MM.1S (cell line): Measurements from ENCODE around the gene SPEM1.

Source experiments
- CTCF ChIP-seq: fragments of 300-600 bp; sonication (generic); IDR thresholded peaks from 2 replicates; pipeline ENCODE4 v1.5.1; 2016; ENCODE audit warnings: antibody characterized with exemption, low read length, mixed read lengths
- EZH2 ChIP-seq: fragments of 300-600 bp; sonication (generic); optimal IDR thresholded peaks from 2 replicates; pipeline ENCODE3; 2017; ENCODE audit warnings: low read depth, mild to moderate bottlenecking, antibody characterized with exemption, low read length, mixed read lengths
- EZH2phosphoT487 ChIP-seq: fragments of 300-600 bp; sonication (generic); IDR thresholded peaks from 2 replicates; pipeline ENCODE4 v1.6.1; 2018; ENCODE audit warnings: antibody characterized with exemption, low read length

DNA sequence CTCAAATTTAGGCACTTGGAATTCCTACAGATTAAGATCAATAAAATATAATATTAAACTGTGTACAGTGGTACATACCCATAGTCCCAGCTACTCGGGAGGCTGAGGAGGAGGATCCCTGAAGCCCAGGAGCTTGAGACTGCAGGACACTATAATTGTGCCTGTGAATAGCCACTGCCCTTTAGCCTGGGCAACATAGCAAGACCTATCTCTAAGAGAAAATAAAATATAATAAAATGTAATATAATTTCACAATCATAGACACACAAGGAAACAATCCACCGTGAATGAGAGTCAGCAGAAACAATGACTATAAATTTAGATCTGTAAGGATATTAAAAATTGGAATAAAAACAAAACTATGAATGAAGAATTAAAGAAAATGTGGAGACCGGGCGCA lies 49.3 kb upstream of the SPEM1 start:
- TF ChIP-seq CTCF, result no peak
- no peak for TF ChIP-seq EZH2phosphoT487
- no peak for TF ChIP-seq EZH2
